ENCODE results near the gene TRIM66. TPM values are rescaled to one million over a fixed set of nuclear protein-coding genes. Genes with fewer than 3 reads are reported as not detected.

Gene TRIM66
- total and polyA plus RNA-seq, 2 donors (not counting 3 experiments of a cell fraction or from before 2014, with no cell fraction given) = 5.5 to 11.7 TPM

GRCh38 chr11:8597182-8597581 lies 85.3 kb downstream of the TRIM66 start:
- POLR2A ChIA-PET = no interaction called here
- no peak overlapping the region for H3K27ac ChIP-seq (ENCODE audit: insufficient read depth, low read depth, low read length)
- no peak for DNase-seq (ENCODE audit: low read depth, low spot score)

More at GRCh38 chr11:8597182-8597581, 85.3 kb downstream of the TRIM66 start:
- Histone ChIP-seq H3K4me2 (ENCODE audit: insufficient read depth, low read length) (no peak overlapping the region), H4K20me1 (replicated peaks; ENCODE audit: control insufficient read depth, extremely low read depth, insufficient read depth, low read length) (no peaks in the 10 kb centered on the region), H2AFZ (ENCODE audit: low read depth, low read length) (no peak overlapping the region), H3K27me3 (ENCODE audit: control insufficient read depth in 2 of 2, insufficient read depth in 2 of 2, low read length in 2 of 2) (peaks cover 29 to 32% of the 10 kb centered on the region in 2 experiments), H3K9me3 (replicated peaks; ENCODE audit: control insufficient read depth, insufficient read depth, low read length) (no peaks in the 10 kb centered on the region), H3K4me3 (replicated peaks in 1 of 3; ENCODE audit: insufficient read depth in 1 of 3, low read depth in 1 of 3, low read length in 3 of 3) (no peak overlapping the region), H3K9ac (replicated peaks; ENCODE audit: extremely low read depth, insufficient read depth, low read length) (no peak overlapping the region), H3K9me1 (replicated peaks; ENCODE audit: control insufficient read depth, extremely low read depth, insufficient read depth, low read length) (no peaks in the 10 kb centered on the region), H3K36me3 (ENCODE audit: control insufficient read depth in 2 of 2, extremely low read depth in 1 of 2, insufficient read depth in 2 of 2, low read length in 2 of 2) (no peaks in the 10 kb centered on the region), H3K79me2 (ENCODE audit: control insufficient read depth, insufficient read depth, low read length) (no peaks in the 10 kb centered on the region), H3K4me1 (ENCODE audit: control insufficient read depth, extremely low read depth, insufficient read depth, low read length) (peaks cover 6% of the 10 kb centered on the region)
- intact Hi-C loops (cut with micrococcal nuclease) (no loop called here), dilution Hi-C loops (cut with MboI; ENCODE audit: extremely low pct_ligation_motif_present, low sequenced_read_pairs) (no loop called here)
- no TSS peak for BruUV-seq (replicated peaks)
- TF ChIP-seq GATA2 (IDR thresholded peaks at IDR 0.05; ENCODE audit: insufficient read depth, insufficient read length, low read depth, low read length) (no peak), EZH2 (IDR thresholded peaks at IDR 0.05; ENCODE audit: borderline replicate concordance, low read depth, low read length, severe bottlenecking) (no peak), FOS (IDR thresholded peaks at IDR 0.05; ENCODE audit: borderline replicate concordance, insufficient read depth, low read length) (no peak), POLR2A (IDR thresholded peaks at IDR 0.05; ENCODE audit: low read depth, low read length) (no peak), JUN (IDR thresholded peaks at IDR 0.05; ENCODE audit: borderline replicate concordance, insufficient read depth, insufficient read length, low read depth) (no peak), MYC (IDR thresholded peaks at IDR 0.05; ENCODE audit: low read depth, low read length) (no peak), POLR2AphosphoS5 (IDR thresholded peaks at IDR 0.05; ENCODE audit: insufficient read depth, low read depth, low read length) (no peak)
- TF ChIP-seq, protein P1, sequence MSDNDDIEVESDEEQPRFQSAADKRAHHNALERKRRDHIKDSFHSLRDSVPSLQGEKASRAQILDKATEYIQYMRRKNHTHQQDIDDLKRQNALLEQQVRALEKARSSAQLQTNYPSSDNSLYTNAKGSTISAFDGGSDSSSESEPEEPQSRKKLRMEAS (IDR thresholded peaks at IDR 0.05; ENCODE audit: insufficient read depth, insufficient read length) = no peak
- TF ChIP-seq, protein P2, sequence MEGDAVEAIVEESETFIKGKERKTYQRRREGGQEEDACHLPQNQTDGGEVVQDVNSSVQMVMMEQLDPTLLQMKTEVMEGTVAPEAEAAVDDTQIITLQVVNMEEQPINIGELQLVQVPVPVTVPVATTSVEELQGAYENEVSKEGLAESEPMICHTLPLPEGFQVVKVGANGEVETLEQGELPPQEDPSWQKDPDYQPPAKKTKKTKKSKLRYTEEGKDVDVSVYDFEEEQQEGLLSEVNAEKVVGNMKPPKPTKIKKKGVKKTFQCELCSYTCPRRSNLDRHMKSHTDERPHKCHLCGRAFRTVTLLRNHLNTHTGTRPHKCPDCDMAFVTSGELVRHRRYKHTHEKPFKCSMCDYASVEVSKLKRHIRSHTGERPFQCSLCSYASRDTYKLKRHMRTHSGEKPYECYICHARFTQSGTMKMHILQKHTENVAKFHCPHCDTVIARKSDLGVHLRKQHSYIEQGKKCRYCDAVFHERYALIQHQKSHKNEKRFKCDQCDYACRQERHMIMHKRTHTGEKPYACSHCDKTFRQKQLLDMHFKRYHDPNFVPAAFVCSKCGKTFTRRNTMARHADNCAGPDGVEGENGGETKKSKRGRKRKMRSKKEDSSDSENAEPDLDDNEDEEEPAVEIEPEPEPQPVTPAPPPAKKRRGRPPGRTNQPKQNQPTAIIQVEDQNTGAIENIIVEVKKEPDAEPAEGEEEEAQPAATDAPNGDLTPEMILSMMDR (IDR thresholded peaks at IDR 0.05; ENCODE audit: extremely low read depth in 1 of 2, insufficient read depth in 1 of 2, low read depth in 1 of 2, low read length in 2 of 2) = no peak
- FAIRE-seq = no peak
- CTCF ChIA-PET = interaction anchor here (1.2 kb wide), 1 partner anchor 12 kb away, joined by 3 read pairs; no protein-coding TSS in a partner anchor

Measured in endothelial cell of umbilical vein (primary cell).